SK-N-SH (cell line): ENCODE results near the gene VPS26B. TPM values are rescaled to one million over a fixed set of nuclear protein-coding genes. Genes with fewer than 3 reads are reported as not detected.
A peak's percentile ranks its signal among the peaks of the same experiment; 100 is the strongest.

Experiments
- CTCF ChIA-PET: fragments of 300-600, 350-600 bp; formaldehyde crosslinking; extraction: SDS; loops from one replicate; lab custom pipeline; 2021; lab: Yijun Ruan, JAX
- POLR2A ChIA-PET: fragments of 350-600 bp; sonication (Branson Sonifier 250); formaldehyde crosslinking; extraction: SDS; loops from one replicate; lab custom pipeline; 2020; ENCODE audit warnings: antibody characterized with exemption, inconsistent platforms; lab: Yijun Ruan, JAX
- DNase-seq: peaks from one replicate; pipeline ENCODE4 v3.0.0; 2012
- H2AFZ ChIP-seq: fragments of 200-600 bp; sonication (generic); 2 replicates; pipeline ENCODE4 v1.8.1; 2016; ENCODE audit warnings: antibody characterized with exemption, mild to moderate bottlenecking, low read depth
- H3F3A ChIP-seq: fragments of 200-600 bp; sonication (generic); replicated peaks from 2 replicates; pipeline ENCODE3; 2016; ENCODE audit warnings: antibody characterized with exemption, mild to moderate bottlenecking; ENCODE audit not compliant: insufficient read depth
- H3K27ac ChIP-seq, 2 experiments: fragments of 200-500 bp in 1 of 2; fragments of 200-600 bp in 1 of 2; sonication (Bioruptor generic) in 1 of 2; sonication (generic), shearing (Covaris generic) in 1 of 2; 2 replicates each; pipeline versions ENCODE4 v1.5.1 to v1.6.1; 2014 to 2016; ENCODE audit warnings: low read depth in 2 of 2, inconsistent platforms in 1 of 2, low read length in 1 of 2, mild to moderate bottlenecking in 1 of 2, mixed read lengths in 1 of 2
- H3K27me3 ChIP-seq: fragments of 200-600 bp; sonication (generic), shearing (Covaris generic); 2 replicates; pipeline ENCODE4 v1.6.1; 2016; ENCODE audit warnings: mixed run types; ENCODE audit not compliant: insufficient read depth
- H3K36me3 ChIP-seq, 2 experiments: fragments of 200-500 bp in 1 of 2; fragments of 200-600 bp in 1 of 2; sonication (Bioruptor generic) in 1 of 2; sonication (generic) in 1 of 2; replicated peaks in 1 of 2; 2 replicates each; pipeline versions ENCODE3 to v1.5.1; 2014 to 2016; ENCODE audit warnings: low read length in 1 of 2, mild to moderate bottlenecking in 1 of 2; ENCODE audit not compliant: insufficient read depth in 2 of 2, control insufficient read depth in 1 of 2
- H3K4me1 ChIP-seq, 2 experiments: fragments of 200-500 bp in 1 of 2; fragments of 200-600 bp in 1 of 2; sonication (Bioruptor generic) in 1 of 2; sonication (generic), shearing (Covaris generic) in 1 of 2; 2 replicates each; pipeline versions ENCODE4 v1.5.1 to v1.6.1; 2014 to 2016; ENCODE audit warnings: low read depth in 1 of 2, low read length in 1 of 2, mixed run types in 1 of 2; ENCODE audit not compliant: insufficient read depth in 2 of 2, control insufficient read depth in 1 of 2
- H3K4me2 ChIP-seq: fragments of 200-600 bp; sonication (generic), shearing (Covaris generic); 2 replicates; pipeline ENCODE4 v1.6.1; 2017; ENCODE audit warnings: mixed run types
- H3K4me3 ChIP-seq, 2 experiments: fragments of 200-500 bp in 1 of 2; fragments of 200-600 bp in 1 of 2; sonication (Bioruptor generic) in 1 of 2; sonication (generic), shearing (Covaris generic) in 1 of 2; 2 replicates each; pipeline versions ENCODE4 v1.5.1 to v1.8.1; 2014 to 2016; ENCODE audit warnings: low read depth in 2 of 2, inconsistent platforms in 1 of 2, low read length in 1 of 2, mild to moderate bottlenecking in 1 of 2, mixed read lengths in 1 of 2, moderate library complexity in 1 of 2
- H3K79me2 ChIP-seq: fragments of 200-600 bp; sonication (generic); 2 replicates; pipeline ENCODE4 v1.8.1; 2017; ENCODE audit warnings: mild to moderate bottlenecking; ENCODE audit not compliant: insufficient read depth
- H3K9ac ChIP-seq: fragments of 200-600 bp; sonication (generic); 2 replicates; pipeline ENCODE4 v1.6.1; 2017; ENCODE audit warnings: mixed run types
- H3K9me2 ChIP-seq: fragments of 200-600 bp; sonication (generic); 2 replicates; pipeline ENCODE4 v1.6.1; 2017; ENCODE audit warnings: mixed run types
- H3K9me3 ChIP-seq: fragments of 200-600 bp; sonication (generic); 2 replicates; pipeline ENCODE4 v1.6.1; 2017; ENCODE audit warnings: mixed run types, mild to moderate bottlenecking, moderate library complexity
- H4K20me1 ChIP-seq: fragments of 200-600 bp; sonication (generic); 2 replicates; pipeline ENCODE4 v1.6.1; 2017; ENCODE audit warnings: mild to moderate bottlenecking, mixed run types; ENCODE audit not compliant: insufficient read depth
- CHD2 ChIP-seq: fragments of 150-350 bp; IDR thresholded peaks from 2 replicates; pipeline ENCODE4 v1.6.1; 2018; ENCODE audit warnings: low read length; ENCODE audit not compliant: partially characterized antibody
- CTCF ChIP-seq: fragments of 200-600 bp; sonication (generic); IDR thresholded peaks from 2 replicates; pipeline ENCODE4 v1.6.1; 2017; ENCODE audit warnings: antibody characterized with exemption, mild to moderate bottlenecking, moderate library complexity
- EP300 ChIP-seq, 2 experiments: IDR thresholded peaks; 2 replicates each; pipeline versions ENCODE4 v1.4.0 to v1.6.1; 2012; ENCODE audit warnings: borderline replicate concordance in 1 of 2, low read depth in 1 of 2, low read length in 1 of 2
- FOSL2 ChIP-seq: IDR thresholded peaks from 2 replicates; pipeline ENCODE4 v1.4.0; 2012; ENCODE audit warnings: low read depth, mild to moderate bottlenecking, moderate library complexity, borderline replicate concordance
- FOXJ3 ChIP-seq: sonication (generic); formaldehyde crosslinking; IDR thresholded peaks from 2 replicates; pipeline ENCODE4 v1.5.1; 2020; ENCODE audit warnings: mild to moderate bottlenecking, missing genetic modification reagents
- GABPA ChIP-seq: IDR thresholded peaks from 2 replicates; pipeline ENCODE4 v1.4.0; 2012; ENCODE audit warnings: low read depth, mild to moderate bottlenecking
- GATA2 ChIP-seq: sonication (generic); formaldehyde crosslinking; IDR thresholded peaks from 2 replicates; pipeline ENCODE4 v1.5.0; 2020; ENCODE audit warnings: mild to moderate bottlenecking, missing genetic modification reagents
- JUND ChIP-seq: IDR thresholded peaks from 2 replicates; pipeline ENCODE4 v1.4.0; 2012
- MAX ChIP-seq: IDR thresholded peaks from 2 replicates; pipeline ENCODE4 v1.4.0; 2012; ENCODE audit warnings: low read depth
- MXI1 ChIP-seq: IDR thresholded peaks from 2 replicates; pipeline ENCODE4 v1.6.1; 2012; ENCODE audit warnings: mild to moderate bottlenecking, low read depth, low read length, improper control_type of control experiment
- NRF1 ChIP-seq: IDR thresholded peaks from 2 replicates; pipeline ENCODE4 v1.6.1; 2012; ENCODE audit warnings: low read depth, mild to moderate bottlenecking, low read length
- RAD21 ChIP-seq: IDR thresholded peaks from 2 replicates; pipeline ENCODE4 v1.6.1; 2012; ENCODE audit warnings: mild to moderate bottlenecking, low read length
- REST ChIP-seq: IDR thresholded peaks from 2 replicates; pipeline ENCODE4 v1.6.1; 2012; ENCODE audit warnings: mild to moderate bottlenecking, low read depth, low read length, moderate library complexity
- RFX5 ChIP-seq: IDR thresholded peaks from 2 replicates; pipeline ENCODE4 v1.6.1; 2012; ENCODE audit warnings: mild to moderate bottlenecking, improper control_type of control experiment, low read length
- TAF1 ChIP-seq: IDR thresholded peaks from 2 replicates; pipeline ENCODE4 v1.6.1; 2012; ENCODE audit warnings: low read depth, mild to moderate bottlenecking, low read length, moderate library complexity, borderline replicate concordance
- USF2 ChIP-seq: fragments of 150-350 bp; IDR thresholded peaks from 2 replicates; pipeline ENCODE4 v1.6.1; 2017; ENCODE audit warnings: antibody characterized with exemption, low read length, low read depth, borderline replicate concordance
- ZBTB33 ChIP-seq: IDR thresholded peaks from 2 replicates; pipeline ENCODE4 v1.4.0; 2012; ENCODE audit warnings: low read depth, borderline replicate concordance
- WGBS: methylation state at CpG from one replicate; pipeline ENCODE4 v1.1.6; 2017; ENCODE audit warnings: low lambda C conversion rate; 5-methylcytosine and 5-hydroxymethylcytosine counted together
- polyA plus RNA-seq, 3 experiments: library from polyadenylated mRNA; depleted of rRNA; stranded (reverse); fragments of >200 nt; gene quantifications; 2 replicates each; pipeline ENCODE4 v1.2.3, GENCODE V29; 2012

VPS26B gene
- polyA plus RNA-seq, 1 of the 3 experiments (the other 2 are of a cell fraction) = 53.0 TPM

GRCh38 chr11:134275188-134275533 is 50.7 kb downstream of the VPS26B start:
- WGBS = 45% methylated on average over 5 of the region's 5 CpGs
- Histone ChIP-seq H3K27me3 (peaks cover 53% of the 10 kb centered on the region), H3F3A (no peaks in the 10 kb centered on the region), H3K9me3 (no peaks in the 10 kb centered on the region), H3K9me2 (no peaks in the 10 kb centered on the region), H2AFZ (no peak overlapping the region), H3K27ac (no peak overlapping the region), H4K20me1 (no peaks in the 10 kb centered on the region), H3K4me2 (0 out of 2 replicates have a peak overlapping the region, but pooled peaks have one; percentile 78), H3K4me1 (peaks cover 0 to 7% of the 10 kb centered on the region in 2 experiments; a peak in 1 of 4 replicates), H3K4me3 (peak overlapping the region in 1 of 2 experiments; percentile 42; a peak in 1 of 4 replicates), H3K36me3 (no peaks in the 10 kb centered on the region), H3K79me2 (no peaks in the 10 kb centered on the region), H3K9ac (no peak overlapping the region)
- POLR2A ChIA-PET = no interaction called here
- no peak for TF ChIP-seq CHD2
- TF ChIP-seq ZBTB33 = no peak
- no peak for TF ChIP-seq EP300 (IDR thresholded peaks at IDR 0.05; ENCODE audit: borderline replicate concordance in 1 of 2, low read depth in 1 of 2, low read length in 1 of 2)
- no peak for TF ChIP-seq RAD21
- no peak for TF ChIP-seq USF2
- no peak for TF ChIP-seq TAF1
- TF ChIP-seq CTCF = no peak
- TF ChIP-seq MAX = no peak
- TF ChIP-seq FOSL2 = no peak
- TF ChIP-seq NRF1 = no peak
- TF ChIP-seq JUND = no peak
- no peak for TF ChIP-seq MXI1
- no peak for TF ChIP-seq RFX5
- TF ChIP-seq REST = no peak
- TF ChIP-seq GATA2 (CRISPR knock-in tag) = no peak
- TF ChIP-seq FOXJ3 (CRISPR knock-in tag) = no peak
- TF ChIP-seq GABPA = no peak
- CTCF ChIA-PET = interaction anchor here (0.9 to 1.7 kb wide), 5 partner anchors 11 to 51 kb away, joined by 3 to 8 read pairs (median 4); partner anchors contain the start of genes ACAD8 and THYN1
- no peak for DNase-seq
